Embryonic facial prominence (tissue), 1 donor: Measurements from ENCODE around the gene PEX12.
"Not testable (repeated sequence)": the region's sequence is repeated elsewhere in the genome, so short reads cannot be mapped to it uniquely, and the experiment has no call there.

Experiments used
- DNase-seq: peaks from one replicate; pipeline ENCODE4 v3.0.0-alpha.2; 2016; ENCODE audit errors: extremely low spot score

PEX12 gene

DNA sequence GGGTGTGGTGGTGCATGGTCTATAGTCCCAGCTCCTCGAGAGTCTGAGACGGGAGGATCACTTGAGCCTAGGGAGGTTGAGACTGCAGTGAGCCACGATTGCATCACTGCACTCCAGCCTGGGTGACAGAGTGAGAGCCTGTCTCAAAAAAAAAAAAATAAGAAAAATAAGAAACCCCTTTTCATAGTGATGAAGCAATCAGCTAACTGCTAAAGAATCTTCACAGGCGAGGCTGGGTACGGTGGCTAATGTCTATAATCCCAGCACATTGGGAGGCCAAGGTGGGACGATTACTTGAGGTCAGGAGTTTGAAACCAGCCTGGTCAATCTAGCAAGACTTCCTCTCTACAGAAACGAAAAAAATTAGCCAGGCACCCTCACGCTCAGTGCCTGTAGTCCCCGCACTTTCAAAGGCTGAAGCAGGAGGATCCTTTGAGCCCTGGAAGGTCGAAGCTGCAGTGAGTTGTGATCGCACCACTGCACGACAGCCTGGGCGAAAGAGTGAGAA is 41.7 kb downstream of the PEX12 start:
- no peak for DNase-seq

DNA sequence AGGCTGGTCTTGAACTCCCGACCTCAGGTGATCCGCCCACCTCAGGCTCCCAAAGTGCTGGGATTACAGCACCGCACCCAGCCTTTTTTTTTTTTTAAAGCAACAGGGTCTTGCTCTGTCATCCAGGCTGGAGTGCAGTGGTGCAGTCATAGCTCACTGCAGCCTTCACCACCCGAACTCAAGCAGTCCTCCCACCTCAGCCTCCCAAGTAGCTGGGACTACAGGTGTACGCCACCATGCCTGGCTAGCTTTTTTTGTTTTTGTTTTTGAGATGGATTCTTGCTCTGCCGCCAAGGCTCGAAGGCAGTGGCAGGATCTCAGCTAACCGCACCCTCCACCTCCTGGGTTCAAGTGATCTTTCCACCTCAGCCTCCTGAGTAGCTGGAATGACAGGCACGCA is 43.0 kb downstream of the PEX12 start:
- DNase-seq = not testable (repeated sequence)

GRCh38 chr17:35534576-35535093 is 43.7 kb downstream of the PEX12 start:
- no peak for DNase-seq

DNA sequence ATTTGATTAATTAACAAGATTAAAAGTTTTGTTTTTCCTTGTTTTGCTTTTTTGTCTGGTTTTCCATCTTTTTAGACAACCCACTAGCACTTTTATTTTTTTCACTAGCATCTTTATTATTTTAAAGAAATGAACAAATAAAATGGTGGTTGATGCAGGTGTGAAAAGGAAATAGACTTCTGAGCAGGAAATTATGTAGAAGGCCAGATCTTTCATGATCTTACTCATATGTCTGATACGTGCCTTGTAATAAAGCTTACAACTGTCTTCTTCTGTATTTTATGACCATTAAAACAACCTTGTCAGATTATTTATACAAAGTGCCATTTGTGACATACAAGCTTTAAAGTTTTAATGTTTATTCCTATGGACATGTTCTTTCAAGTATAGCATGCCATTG is 47.2 kb downstream of the PEX12 start:
- no peak for DNase-seq

DNA sequence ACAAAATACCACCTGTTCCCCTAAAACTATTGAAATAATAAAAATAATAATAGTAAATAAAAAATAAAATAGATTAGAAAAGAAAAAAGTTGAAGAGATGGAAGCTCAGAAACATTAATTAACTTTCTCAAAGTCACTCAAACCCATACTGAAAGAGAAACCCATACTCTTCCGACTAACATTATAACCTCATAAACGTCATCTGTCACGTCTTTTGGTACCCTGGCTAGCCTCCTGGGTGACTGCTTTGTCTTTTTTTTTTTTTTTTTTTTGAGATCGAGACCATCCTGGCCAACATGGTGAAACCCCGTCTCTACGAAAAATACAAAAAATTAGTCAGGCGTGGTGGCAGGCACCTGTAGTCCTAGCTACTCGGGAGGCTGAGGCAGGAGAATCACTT is 48.5 kb downstream of the PEX12 start:
- DNase-seq = no peak

- DNase-seq = not testable (repeated sequence)
Observed at GRCh38 chr17:35529326-35529725, 49.0 kb downstream of the PEX12 start.
